ENCODE data around the gene ARHGEF28.

The ARHGEF28 gene

GRCh38 chr5:73969195-73970036, 343.4 kb downstream of the ARHGEF28 start:
- DNase-seq (ENCODE audit: low read depth) = no peak

DNA sequence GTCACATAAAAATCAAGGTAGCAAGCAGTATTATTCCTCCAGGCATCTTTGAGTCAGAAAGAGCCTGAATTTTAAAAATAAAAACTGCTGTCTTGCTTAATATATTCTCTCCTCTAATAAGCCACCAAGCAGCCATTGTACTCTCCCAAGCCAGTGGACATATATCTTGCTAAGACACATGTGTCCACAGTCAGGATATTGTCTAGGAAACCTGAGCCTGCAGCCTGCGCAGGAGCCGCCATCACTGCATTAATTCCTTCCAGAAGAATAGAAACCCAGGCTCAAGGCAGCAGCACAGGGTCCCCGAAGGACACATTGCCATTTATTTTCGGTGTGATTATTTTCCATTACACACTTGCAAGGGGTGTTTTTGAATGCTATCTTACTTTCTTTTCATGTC, 345.3 kb downstream of the ARHGEF28 start:
- no peak for DNase-seq (ENCODE audit: low read depth)

- no peak for DNase-seq (ENCODE audit: low read depth)
Observed at GRCh38 chr5:73973135-73973534, 347.1 kb downstream of the ARHGEF28 start.

GRCh38 chr5:73974871-73975360, 348.9 kb downstream of the ARHGEF28 start:
- no peak for DNase-seq (ENCODE audit: low read depth)

GRCh38 chr5:73975845-73976244, 349.8 kb downstream of the ARHGEF28 start:
- DNase-seq (ENCODE audit: low read depth) = no peak

DNA sequence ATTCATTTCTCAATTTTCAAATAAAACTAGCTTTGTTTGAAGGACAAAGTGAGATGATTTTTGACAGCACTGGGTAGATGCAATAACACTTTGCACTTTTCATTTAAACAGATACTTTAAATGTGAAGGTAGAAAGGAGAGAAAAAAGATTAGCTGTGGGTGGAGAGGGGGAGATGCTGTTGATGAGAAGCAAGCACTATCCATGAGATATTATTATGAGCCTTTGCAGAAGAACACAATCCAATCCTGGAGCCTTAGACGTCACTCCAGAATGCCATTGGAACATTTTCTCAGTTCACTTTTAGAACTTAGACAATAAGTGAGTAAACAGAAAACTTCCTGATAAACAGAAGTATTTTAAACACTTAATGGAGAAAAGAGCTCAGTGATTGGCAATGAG, 351.1 kb downstream of the ARHGEF28 start:
- no peak for DNase-seq (ENCODE audit: low read depth)

- DNase-seq (ENCODE audit: low read depth) = no peak
Observed at GRCh38 chr5:73979321-73979720, 353.3 kb downstream of the ARHGEF28 start.

DNA sequence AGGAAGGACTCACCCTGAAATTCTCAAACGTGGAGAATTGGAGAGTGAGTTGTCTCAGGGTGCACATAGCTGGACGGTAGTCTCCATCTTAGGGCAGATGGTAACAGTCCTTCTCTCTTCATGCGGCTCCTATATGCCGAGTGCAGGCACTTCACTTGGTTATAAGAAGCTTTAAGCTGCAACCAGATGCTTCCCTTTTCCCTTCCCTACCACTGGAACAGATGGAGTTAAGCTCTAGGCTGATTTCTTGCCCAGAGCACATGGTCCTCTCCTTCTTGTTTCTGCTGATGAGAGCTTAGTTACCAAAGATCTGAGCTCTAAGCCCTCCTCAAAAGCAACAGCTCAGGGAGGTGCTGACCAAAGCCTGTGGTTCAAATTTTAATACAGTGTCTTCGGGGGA, 355.7 kb downstream of the ARHGEF28 start:
- DNase-seq (ENCODE audit: low read depth) = no peak

- no peak for DNase-seq (ENCODE audit: low read depth)
Observed at GRCh38 chr5:73983644-73984043, 357.6 kb downstream of the ARHGEF28 start.

- no peak for DNase-seq (ENCODE audit: low read depth)
Observed at GRCh38 chr5:73985145-73985544, 359.1 kb downstream of the ARHGEF28 start.

- no peak for DNase-seq (ENCODE audit: low read depth)
Observed at GRCh38 chr5:73986729-73987128, 360.7 kb downstream of the ARHGEF28 start.

DNA sequence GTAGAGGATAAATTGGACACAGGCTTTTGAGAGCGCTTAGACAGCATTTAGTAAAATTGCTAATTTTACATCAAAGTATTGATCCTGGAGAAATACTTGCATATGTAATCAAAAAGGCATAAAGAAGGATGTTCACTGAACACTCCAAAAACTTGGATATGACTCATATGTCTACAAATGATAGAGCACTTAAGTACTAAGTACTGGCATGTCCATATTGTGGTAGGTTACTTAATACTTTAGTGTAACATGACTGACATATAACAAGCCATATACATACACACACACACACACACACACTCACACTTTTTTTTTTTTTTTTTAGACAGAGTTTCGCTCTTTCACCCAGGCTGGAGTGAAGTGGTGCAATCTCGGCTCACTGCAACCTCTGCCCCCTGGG, 361.9 kb downstream of the ARHGEF28 start:
- DNase-seq (ENCODE audit: low read depth) = no peak

DNA sequence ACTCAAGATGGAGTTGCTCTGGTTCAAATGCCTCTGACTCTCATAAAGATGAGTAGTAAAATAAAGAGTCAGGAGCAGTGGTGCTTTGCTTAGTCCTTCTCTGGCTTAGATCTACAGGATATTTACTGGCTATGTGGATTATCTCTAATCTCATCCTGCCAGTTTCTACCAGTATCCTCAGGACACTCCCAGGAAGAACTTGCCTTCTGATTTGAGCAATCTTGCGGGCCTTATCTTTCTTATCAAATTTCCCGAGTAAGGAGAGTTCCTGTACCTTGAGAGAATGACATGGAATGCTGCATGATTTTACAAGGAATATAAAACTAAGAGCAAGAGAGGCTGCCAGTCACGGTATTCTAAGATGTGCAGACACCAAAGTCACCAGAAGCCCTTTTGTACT, 364.0 kb downstream of the ARHGEF28 start:
- no peak for DNase-seq (ENCODE audit: low read depth)

Measured in stimulated activated CD8-positive, alpha-beta memory T cell treated with anti-CD3 and anti-CD28 coated beads, Interleukin-7, amount 100 ng/mL, for 24 hours (primary cell).